WI38 (cell line): ENCODE results near the gene CNIH4.
A peak's percentile ranks its signal among the peaks of the same experiment; 100 is the strongest.
"Not testable (repeated sequence)": the region's sequence is repeated elsewhere in the genome, so short reads cannot be mapped to it uniquely, and the experiment has no call there.

Experiments
- H3K4me3 ChIP-seq: 2 replicates; pipeline ENCODE4 v1.5.1; 2011; ENCODE audit warnings: low read depth, mild to moderate bottlenecking, control low read depth, low read length
- CTCF ChIP-seq: IDR thresholded peaks from 2 replicates; pipeline ENCODE4 v1.5.1; 2012; ENCODE audit warnings: low read depth, mild to moderate bottlenecking, control low read depth, low read length

CNIH4 gene

GRCh38 chr1:224333939-224334786 lies 22.5 kb upstream of the CNIH4 start:
- TF ChIP-seq CTCF = no peak
- H3K4me3 ChIP-seq = no peak overlapping the region

- TF ChIP-seq CTCF = no peak
- no peak overlapping the region for H3K4me3 ChIP-seq
Measured at GRCh38 chr1:224338150-224338838, 18.4 kb upstream of the CNIH4 start.

GRCh38 chr1:224339442-224340033 lies 17.1 kb upstream of the CNIH4 start:
- TF ChIP-seq CTCF = no peak

GRCh38 chr1:224340453-224341384 lies 16.0 kb upstream of the CNIH4 start:
- H3K4me3 ChIP-seq = peak overlapping the region; percentile 56

More at GRCh38 chr1:224339442-224340033, 17.1 kb upstream of the CNIH4 start:
- no peak overlapping the region for H3K4me3 ChIP-seq

GRCh38 chr1:224343679-224344078 lies 13.0 kb upstream of the CNIH4 start:
- H3K4me3 ChIP-seq = no peak overlapping the region
- no peak for TF ChIP-seq CTCF

- TF ChIP-seq CTCF = no peak
- no peak overlapping the region for H3K4me3 ChIP-seq
Measured at GRCh38 chr1:224348137-224348536, 8.5 kb upstream of the CNIH4 start.

GRCh38 chr1:224349716-224350115 lies 7.0 kb upstream of the CNIH4 start:
- not testable (repeated sequence) for H3K4me3 ChIP-seq

- not testable (repeated sequence) for H3K4me3 ChIP-seq
Measured at GRCh38 chr1:224352436-224353085, 4.1 kb upstream of the CNIH4 start.
